Neural cell (in vitro differentiated cells): ENCODE measurements around the gene TOMM22. TPM values are rescaled to one million over a fixed set of nuclear protein-coding genes. Genes with fewer than 3 reads are reported as not detected.

Source experiments
- H2AFZ ChIP-seq: fragments of 200-600, 300-800 bp; sonication (generic), shearing (Covaris generic); 2 replicates; pipeline ENCODE4 v1.6.0; 2014; ENCODE audit warnings: low read depth, mild to moderate bottlenecking, antibody characterized with exemption, low read length, moderate library complexity
- H3F3A ChIP-seq: fragments of 200-600 bp; shearing (Covaris generic); 2 replicates; pipeline ENCODE4 v1.6.1; 2016; ENCODE audit warnings: mild to moderate bottlenecking, moderate library complexity, mixed read lengths, antibody characterized with exemption, low read length; ENCODE audit not compliant: insufficient read depth, poor library complexity, severe bottlenecking
- H3K27ac ChIP-seq: fragments of 200-600, 300-800 bp; sonication (generic), shearing (Covaris generic); 2 replicates; pipeline ENCODE4 v1.5.1; 2014; ENCODE audit warnings: mild to moderate bottlenecking, low read length, moderate library complexity
- H3K27me3 ChIP-seq: fragments of 300-800, 200-600 bp; sonication (generic), shearing (Covaris generic); 2 replicates; pipeline ENCODE4 v1.6.0; 2014; ENCODE audit warnings: mild to moderate bottlenecking, low read depth, low read length, moderate library complexity; ENCODE audit not compliant: insufficient read depth
- H3K36me3 ChIP-seq: fragments of 300-800, 200-600 bp; sonication (generic), shearing (Covaris generic); 2 replicates; pipeline ENCODE4 v1.5.1; 2014; ENCODE audit warnings: mild to moderate bottlenecking, antibody characterized with exemption, low read length, moderate library complexity; ENCODE audit not compliant: insufficient read depth
- H3K4me2 ChIP-seq: fragments of 300-800, 200-600 bp; sonication (generic), shearing (Covaris generic); 2 replicates; pipeline ENCODE4 v1.6.0; 2014; ENCODE audit warnings: mild to moderate bottlenecking, low read length
- H3K4me3 ChIP-seq: fragments of 300-800, 200-600 bp; sonication (generic), shearing (Covaris generic); 2 replicates; pipeline ENCODE4 v1.5.1; 2014; ENCODE audit warnings: mild to moderate bottlenecking, low read length, moderate library complexity
- H3K79me2 ChIP-seq: fragments of 200-600 bp; shearing (Covaris generic); replicated peaks from 2 replicates; pipeline ENCODE4 v1.6.0; 2014; ENCODE audit warnings: mild to moderate bottlenecking, low read length, moderate library complexity; ENCODE audit not compliant: insufficient read depth
- H3K9ac ChIP-seq: fragments of 300-800, 200-600 bp; sonication (generic), shearing (Covaris generic); 2 replicates; pipeline ENCODE4 v1.6.1; 2016; ENCODE audit warnings: mild to moderate bottlenecking, low read length, mixed read lengths
- H3K9me2 ChIP-seq: fragments of 200-600 bp; shearing (Covaris generic); 2 replicates; pipeline ENCODE4 v1.6.1; 2016; ENCODE audit warnings: mild to moderate bottlenecking, low read length, mixed read lengths; ENCODE audit not compliant: insufficient read depth
- H3K9me3 ChIP-seq: fragments of 200-600, 300-800 bp; sonication (generic), shearing (Covaris generic); 2 replicates; pipeline ENCODE4 v1.6.1; 2016; ENCODE audit warnings: mild to moderate bottlenecking, mixed run types, low read length, moderate library complexity, mixed read lengths
- H4K20me1 ChIP-seq: fragments of 200-600 bp; shearing (Covaris generic); 2 replicates; pipeline ENCODE4 v1.6.1; 2016; ENCODE audit warnings: mild to moderate bottlenecking, mixed run types; ENCODE audit not compliant: insufficient read depth
- CTCF ChIP-seq: fragments of 450-650 bp; IDR thresholded peaks from 2 replicates; pipeline ENCODE4 v1.5.1; 2014; ENCODE audit warnings: antibody characterized with exemption, mild to moderate bottlenecking, moderate library complexity; ENCODE audit not compliant: poor library complexity, severe bottlenecking
- EP300 ChIP-seq: fragments of 450-650 bp; conservative IDR thresholded peaks from 2 replicates; pipeline ENCODE4 v1.6.1; 2014; ENCODE audit warnings: antibody characterized with exemption, mild to moderate bottlenecking, moderate library complexity; ENCODE audit not compliant: poor library complexity, severe bottlenecking
- EZH2 ChIP-seq: fragments of 200-600, 300-800 bp; shearing (Covaris generic), sonication (generic); IDR thresholded peaks from 2 replicates; pipeline ENCODE4 v1.6.1; 2014; ENCODE audit warnings: antibody characterized with exemption, low read length, borderline replicate concordance, mild to moderate bottlenecking; ENCODE audit not compliant: insufficient read depth, poor library complexity, severe bottlenecking
- MXI1 ChIP-seq: fragments of 450-650 bp; conservative IDR thresholded peaks from 2 replicates; pipeline ENCODE4 v1.6.1; 2014; ENCODE audit warnings: antibody characterized with exemption, mild to moderate bottlenecking; ENCODE audit not compliant: poor library complexity, severe bottlenecking
- POLR2AphosphoS5 ChIP-seq: IDR thresholded peaks from 2 replicates; pipeline ENCODE4 v1.6.1; 2012
- RAD21 ChIP-seq: fragments of 450-650 bp; conservative IDR thresholded peaks from 2 replicates; pipeline ENCODE4 v1.6.1; 2014; ENCODE audit warnings: antibody characterized with exemption, mild to moderate bottlenecking, moderate library complexity
- REST ChIP-seq: IDR thresholded peaks from 2 replicates; pipeline ENCODE4 v1.6.1; 2012; ENCODE audit warnings: borderline replicate concordance
- SMC3 ChIP-seq: fragments of 450-650 bp; conservative IDR thresholded peaks from 2 replicates; pipeline ENCODE4 v1.6.1; 2014; ENCODE audit warnings: antibody characterized with exemption, mild to moderate bottlenecking, moderate library complexity; ENCODE audit not compliant: poor library complexity
- TAF1 ChIP-seq: IDR thresholded peaks from 2 replicates; pipeline ENCODE4 v1.6.1; 2012; ENCODE audit warnings: low read depth
- polyA plus RNA-seq: library from polyadenylated mRNA; depleted of rRNA; stranded (reverse); fragments of >200 nt; gene quantifications from 2 replicates; pipeline ENCODE4 v1.2.3, GENCODE V29; 2014

TOMM22 gene
- polyA plus RNA-seq, 1 donor from 2014 or later, result 112 TPM

GRCh38 chr22:38724926-38725571 is 43.3 kb downstream of the TOMM22 start:
- Histone ChIP-seq H3K27ac (no peak overlapping the region), H3K79me2 (no peaks in the 10 kb centered on the region), H3K27me3 (no peaks in the 10 kb centered on the region), H3K36me3 (no peaks in the 10 kb centered on the region), H3K4me3 (no peak overlapping the region), H3K9me2 (no peaks in the 10 kb centered on the region), H3F3A (no peaks in the 10 kb centered on the region), H4K20me1 (no peaks in the 10 kb centered on the region), H3K9ac (no peak overlapping the region), H2AFZ (no peak overlapping the region), H3K4me2 (no peak overlapping the region), H3K9me3 (no peaks in the 10 kb centered on the region)
- TF ChIP-seq POLR2AphosphoS5 (no peak), CTCF (peak; percentile 37)

- H2AFZ ChIP-seq, result no peak overlapping the region
- H3F3A ChIP-seq, result no peaks in the 10 kb centered on the region
- no peaks in the 10 kb centered on the region for H3K9me3 ChIP-seq
- H3K79me2 ChIP-seq, result no peaks in the 10 kb centered on the region
- no peak overlapping the region for H3K4me3 ChIP-seq
- H3K9ac ChIP-seq, result no peak overlapping the region
- no peaks in the 10 kb centered on the region for H4K20me1 ChIP-seq
- H3K36me3 ChIP-seq, result no peaks in the 10 kb centered on the region
- H3K27ac ChIP-seq, result no peak overlapping the region
- TF ChIP-seq EP300, result no peak
- no peak for TF ChIP-seq POLR2AphosphoS5
- TF ChIP-seq REST, result no peak
- no peak for TF ChIP-seq MXI1
- TF ChIP-seq EZH2, result no peak
- TF ChIP-seq TAF1, result no peak
- no peak for TF ChIP-seq RAD21
- no peak for TF ChIP-seq CTCF
- no peak for TF ChIP-seq SMC3
- H3K9me2 ChIP-seq, result no peaks in the 10 kb centered on the region
- no peaks in the 10 kb centered on the region for H3K27me3 ChIP-seq
- no peak overlapping the region for H3K4me2 ChIP-seq
Observed at GRCh38 chr22:38725900-38726655, 44.3 kb downstream of the TOMM22 start.
